HG03520 (cell line): ENCODE data around the gene FAM20A.
"Not testable (repeated sequence)": the region's sequence is repeated elsewhere in the genome, so short reads cannot be mapped to it uniquely, and the experiment has no call there.

Source experiments
- ATAC-seq: cut with Tn5 transposase; IDR thresholded peaks from one replicate; pipeline ENCODE4 v1.9.1; 2021; ENCODE audit warnings: mild to moderate bottlenecking, moderate library complexity; ENCODE audit not compliant: unreplicated experiment

Gene FAM20A

DNA sequence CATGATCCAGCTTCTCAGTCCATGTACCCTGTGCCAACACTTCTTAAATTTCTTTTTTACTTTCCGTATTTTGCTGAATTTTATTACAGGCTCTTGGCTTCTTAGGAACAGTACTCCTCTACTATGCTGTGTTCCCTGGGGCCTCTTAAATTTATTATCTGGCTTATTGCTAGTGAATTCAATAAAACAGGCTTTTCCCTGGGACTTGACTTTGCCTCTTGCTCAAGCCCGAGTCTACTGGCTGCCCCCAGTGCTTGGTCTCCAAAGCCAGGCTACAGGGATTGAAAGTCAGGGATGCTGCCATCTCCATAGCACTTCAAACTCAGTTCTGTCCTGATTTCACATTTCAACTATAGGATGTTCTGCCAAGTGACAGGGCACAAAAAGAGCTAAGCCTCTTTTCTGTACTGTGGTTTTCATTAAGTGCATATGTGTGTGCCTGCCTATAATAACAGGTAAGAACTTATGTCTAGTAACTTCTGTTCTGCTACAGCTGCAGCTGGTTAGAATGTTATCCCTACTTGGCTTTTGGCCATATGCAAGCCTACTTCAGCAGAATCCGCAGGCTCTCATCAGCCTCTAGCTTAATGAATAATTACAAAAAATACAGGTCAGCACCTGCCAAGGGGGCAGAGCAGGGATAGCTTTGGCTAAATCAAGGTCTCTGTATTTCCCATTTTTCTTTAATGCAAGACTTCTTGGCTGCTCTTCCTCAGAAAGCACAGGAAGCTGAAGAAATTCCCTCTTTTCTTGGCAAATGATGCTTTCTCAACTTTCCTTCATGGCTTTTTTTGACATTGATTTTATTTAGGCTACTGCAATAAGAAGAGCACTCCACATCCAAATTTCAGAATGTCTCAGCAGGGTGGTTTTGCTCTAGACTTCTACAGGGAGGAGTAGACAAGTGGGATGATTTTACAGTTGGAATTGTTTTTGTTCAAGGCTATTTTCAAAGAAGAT is 8.2 kb downstream of the FAM20A start:
- no peak for ATAC-seq

DNA sequence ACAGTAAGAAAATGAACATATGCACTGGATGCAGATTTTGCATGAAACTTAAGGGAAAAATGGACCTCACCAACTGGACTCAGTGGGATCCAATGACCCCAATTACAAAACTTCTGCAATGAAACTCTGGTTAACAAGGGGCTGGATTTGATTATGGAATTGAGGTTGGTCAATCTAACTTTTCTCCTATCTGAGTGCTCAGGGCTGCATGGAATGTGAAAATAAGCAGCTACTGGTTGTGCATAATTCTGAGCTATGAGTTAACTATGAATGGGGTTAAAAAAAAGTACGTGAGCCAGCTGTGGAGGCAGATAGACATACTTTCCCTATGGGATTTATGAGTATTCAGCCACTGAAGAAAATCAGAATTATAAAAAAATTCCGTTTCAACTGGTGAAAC is 9.2 kb downstream of the FAM20A start:
- no peak for ATAC-seq

- ATAC-seq = no peak
Measured at GRCh38 chr17:68591583-68591982, 9.6 kb downstream of the FAM20A start.

- no peak for ATAC-seq
Measured at GRCh38 chr17:68589086-68589485, 12.1 kb downstream of the FAM20A start.

- no peak for ATAC-seq
Measured at GRCh38 chr17:68588362-68588761, 12.8 kb downstream of the FAM20A start.

- no peak for ATAC-seq
Measured at GRCh38 chr17:68587847-68588246, 13.3 kb downstream of the FAM20A start.

DNA sequence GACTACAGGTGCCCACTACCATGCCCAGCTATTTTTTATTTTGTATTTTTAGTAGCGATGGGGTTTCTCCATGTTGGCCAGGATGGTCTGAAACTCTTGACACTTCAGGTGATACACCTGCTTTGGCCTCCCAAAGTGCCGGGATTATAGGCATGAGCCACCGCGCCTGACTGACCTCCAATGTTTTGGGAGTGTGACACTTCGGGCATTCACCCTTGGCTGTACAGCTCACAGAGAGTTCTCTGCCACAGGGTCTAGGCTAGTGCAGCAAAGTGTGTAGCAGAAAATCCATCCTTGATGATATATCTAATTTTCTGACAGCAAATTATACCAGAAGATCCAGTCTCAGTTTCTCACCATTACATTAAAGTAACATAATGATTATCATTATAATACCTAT is 14.1 kb downstream of the FAM20A start:
- no peak for ATAC-seq

DNA sequence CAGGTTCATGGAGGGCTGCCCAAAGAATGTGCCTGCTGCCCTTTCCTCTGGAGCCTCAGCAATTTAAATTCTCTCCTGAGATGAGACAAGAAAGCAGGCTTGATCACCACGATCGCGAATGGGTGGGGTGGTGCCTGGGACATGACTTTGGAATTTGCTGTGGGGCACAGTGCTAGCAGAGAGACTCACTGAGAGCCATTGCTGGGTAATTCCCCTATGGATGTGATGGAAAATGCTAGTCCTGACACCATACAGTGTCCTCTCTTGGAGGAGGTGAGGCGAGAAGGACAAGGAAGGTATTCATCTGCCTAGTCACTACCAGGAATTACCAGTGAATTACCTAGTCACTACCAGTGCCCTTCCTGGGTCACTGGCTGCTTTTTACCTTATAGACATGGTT is 15.5 kb downstream of the FAM20A start:
- no peak for ATAC-seq

- no peak for ATAC-seq
Measured at GRCh38 chr17:68584581-68585303, 16.4 kb downstream of the FAM20A start.

- ATAC-seq = not testable (repeated sequence)
Measured at GRCh38 chr17:68582867-68583266, 18.3 kb downstream of the FAM20A start.

GRCh38 chr17:68581863-68582645 is 19.1 kb downstream of the FAM20A start:
- no peak for ATAC-seq

DNA sequence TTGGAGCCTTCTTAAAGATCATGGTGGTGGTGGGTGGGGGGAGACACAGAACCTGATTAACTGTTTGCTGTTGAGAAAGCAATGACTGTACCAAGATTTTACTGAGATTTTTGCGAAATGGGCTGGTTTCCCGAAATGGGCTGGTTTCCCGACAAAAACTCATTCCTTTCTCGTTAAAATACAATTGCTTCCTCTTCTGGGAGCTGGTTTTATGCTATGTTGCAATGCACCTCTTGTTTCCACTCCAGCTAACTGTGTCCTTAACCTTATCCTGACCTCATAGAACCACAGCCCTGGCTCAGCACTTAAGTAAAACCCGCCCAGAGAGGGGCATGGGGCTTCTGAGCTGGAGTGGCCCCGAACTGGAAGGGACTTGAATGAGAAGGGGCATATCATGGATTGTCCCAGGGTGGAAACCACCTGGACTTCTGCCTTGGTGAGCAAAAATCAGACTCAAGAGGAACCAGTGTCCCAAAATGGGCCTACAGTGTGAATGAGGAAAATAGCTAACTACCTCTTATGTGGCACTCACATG is 20.9 kb downstream of the FAM20A start:
- no peak for ATAC-seq

- no peak for ATAC-seq
Measured at GRCh38 chr17:68579194-68579927, 21.8 kb downstream of the FAM20A start.

DNA sequence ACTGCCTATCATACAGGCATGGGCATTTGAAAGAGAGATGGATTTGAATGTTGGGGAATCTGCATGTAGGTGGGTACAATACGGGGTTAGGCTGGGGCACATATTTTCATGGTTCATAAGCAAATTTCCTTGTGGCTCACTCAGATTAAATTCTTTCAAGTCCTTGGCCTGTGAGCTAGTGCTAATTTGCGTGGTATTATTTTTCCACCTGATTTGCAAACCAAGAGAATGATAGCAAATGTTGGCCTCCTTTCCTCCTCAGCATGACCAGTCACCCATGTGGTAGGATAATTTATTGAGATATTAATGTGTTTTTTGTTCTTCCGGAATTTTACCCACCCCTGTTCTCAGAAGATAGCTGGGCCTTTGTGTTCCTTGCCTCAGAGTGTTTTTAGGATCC is 22.9 kb downstream of the FAM20A start:
- no peak for ATAC-seq

DNA sequence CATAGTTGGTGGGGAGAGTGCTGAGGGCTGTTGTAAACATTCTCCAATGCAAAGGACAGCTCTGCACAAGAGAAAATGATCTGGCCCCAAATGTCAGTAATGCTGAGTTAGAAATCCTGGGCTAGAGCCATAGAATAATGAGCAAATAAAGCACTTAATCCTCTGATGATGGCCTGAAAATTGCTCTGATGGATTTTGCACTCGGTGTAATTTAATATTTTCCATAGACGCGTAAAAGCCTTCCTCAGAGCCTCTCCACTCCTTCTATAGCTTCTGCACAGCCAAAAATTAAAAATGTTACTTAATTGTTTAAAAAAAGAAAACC is 23.7 kb downstream of the FAM20A start:
- ATAC-seq = no peak

GRCh38 chr17:68576811-68577496 is 24.2 kb downstream of the FAM20A start:
- no peak for ATAC-seq

- no peak for ATAC-seq
Measured at GRCh38 chr17:68576137-68576536, 25.0 kb downstream of the FAM20A start.

DNA sequence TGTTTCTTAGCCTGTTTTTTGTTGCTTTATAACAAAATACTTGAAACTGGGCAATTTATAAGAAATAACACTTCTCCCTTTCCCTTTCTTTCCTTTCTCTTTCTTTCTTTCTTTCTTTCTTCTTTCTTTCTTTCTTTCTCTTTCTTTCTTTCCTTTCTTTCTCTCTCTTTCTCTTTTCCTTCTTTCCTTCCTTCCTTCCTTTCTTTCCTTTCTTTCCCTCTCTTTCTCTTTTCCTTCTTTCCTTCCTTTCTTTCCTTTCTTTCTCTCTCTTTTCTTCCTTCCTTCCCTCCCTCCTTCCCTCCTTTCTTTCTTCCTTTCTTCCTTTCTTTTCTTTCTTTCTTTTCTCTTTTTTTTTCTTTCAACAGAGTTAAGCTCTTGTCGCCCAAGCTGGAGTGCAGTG is 27.8 kb downstream of the FAM20A start:
- no peak for ATAC-seq

DNA sequence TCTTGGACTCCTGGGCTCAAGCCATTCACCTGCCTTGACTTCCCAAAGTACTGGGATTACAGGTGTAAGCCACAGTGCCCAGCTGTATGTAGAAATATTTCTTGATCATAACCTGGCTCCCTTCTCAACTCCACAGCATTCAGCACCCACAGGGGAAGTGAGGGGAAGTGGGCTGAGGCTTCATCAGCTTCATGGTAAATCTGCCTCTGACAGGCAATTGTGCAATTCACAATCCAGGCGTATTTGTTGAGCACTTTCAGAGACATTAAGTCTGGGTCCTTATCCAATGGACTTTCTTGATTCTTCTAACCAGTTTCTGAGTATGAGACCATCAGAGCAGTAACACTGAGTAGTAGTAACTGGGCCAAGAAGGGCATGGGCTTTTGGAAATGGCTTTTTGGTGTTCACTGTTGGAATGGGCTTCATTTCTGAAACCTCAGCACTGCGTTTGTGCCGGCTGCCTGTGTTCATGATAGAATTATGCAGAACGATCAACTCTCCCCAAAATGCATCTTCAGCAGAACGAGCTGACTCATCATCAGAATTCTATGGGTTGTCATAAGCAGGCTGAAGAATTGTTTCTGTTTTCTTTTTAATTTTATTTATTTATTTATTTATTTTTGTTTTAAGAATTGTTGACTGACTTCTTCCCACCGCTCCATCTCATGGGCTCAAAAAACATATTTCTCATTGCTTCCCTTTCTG is 28.9 kb downstream of the FAM20A start:
- ATAC-seq = no peak
